HPDE6-E6E7 (cell line): ENCODE results near the gene FCHO1.

Experiments used
- DNase-seq: peaks from one replicate; pipeline ENCODE4 v3.0.0; 2011; ENCODE audit warnings: missing footprints; ENCODE audit errors: extremely low spot score

Gene FCHO1

DNA sequence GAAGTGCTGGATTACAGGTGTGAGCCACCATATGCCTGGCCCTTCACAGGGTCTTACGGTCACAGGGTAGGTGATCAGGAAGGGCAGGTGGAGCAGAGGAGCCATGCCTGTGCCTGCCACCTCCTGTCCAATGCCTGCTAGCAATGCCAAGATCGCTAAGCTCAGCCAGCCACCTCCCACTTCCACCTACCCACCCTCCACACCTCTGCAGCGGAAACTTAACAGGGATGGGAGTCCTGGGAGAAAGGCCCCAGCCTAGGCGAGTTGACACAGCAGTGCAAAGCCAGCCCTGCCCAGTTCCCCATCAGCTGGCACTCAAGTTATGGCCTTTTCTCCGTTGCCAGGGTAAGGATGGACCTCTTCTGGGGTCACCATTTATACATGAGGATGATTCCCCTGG is 15.9 kb upstream of the FCHO1 start:
- no peak for DNase-seq

DNA sequence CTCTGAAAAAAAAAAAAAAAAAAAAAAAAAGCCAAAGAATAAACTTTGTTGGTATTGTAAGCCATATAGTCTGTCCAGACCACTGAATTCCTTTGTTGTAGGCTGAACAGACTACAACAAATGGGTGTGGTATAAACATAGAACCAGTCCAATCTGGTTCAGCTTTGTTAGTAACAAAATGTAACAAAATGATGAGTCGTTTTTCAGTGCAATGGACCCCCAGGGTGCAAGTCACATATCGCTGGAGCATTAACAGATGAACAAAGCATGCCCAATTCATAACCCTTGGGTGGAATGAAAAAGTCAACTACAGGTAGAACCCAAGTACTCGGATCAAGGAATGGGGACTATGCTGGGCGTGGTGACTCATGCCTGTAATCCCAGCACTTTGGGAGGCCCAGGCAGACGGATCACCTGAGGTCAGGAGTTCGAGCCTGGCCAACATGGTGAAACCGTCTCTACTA is 13.6 kb upstream of the FCHO1 start:
- DNase-seq, result no peak

DNA sequence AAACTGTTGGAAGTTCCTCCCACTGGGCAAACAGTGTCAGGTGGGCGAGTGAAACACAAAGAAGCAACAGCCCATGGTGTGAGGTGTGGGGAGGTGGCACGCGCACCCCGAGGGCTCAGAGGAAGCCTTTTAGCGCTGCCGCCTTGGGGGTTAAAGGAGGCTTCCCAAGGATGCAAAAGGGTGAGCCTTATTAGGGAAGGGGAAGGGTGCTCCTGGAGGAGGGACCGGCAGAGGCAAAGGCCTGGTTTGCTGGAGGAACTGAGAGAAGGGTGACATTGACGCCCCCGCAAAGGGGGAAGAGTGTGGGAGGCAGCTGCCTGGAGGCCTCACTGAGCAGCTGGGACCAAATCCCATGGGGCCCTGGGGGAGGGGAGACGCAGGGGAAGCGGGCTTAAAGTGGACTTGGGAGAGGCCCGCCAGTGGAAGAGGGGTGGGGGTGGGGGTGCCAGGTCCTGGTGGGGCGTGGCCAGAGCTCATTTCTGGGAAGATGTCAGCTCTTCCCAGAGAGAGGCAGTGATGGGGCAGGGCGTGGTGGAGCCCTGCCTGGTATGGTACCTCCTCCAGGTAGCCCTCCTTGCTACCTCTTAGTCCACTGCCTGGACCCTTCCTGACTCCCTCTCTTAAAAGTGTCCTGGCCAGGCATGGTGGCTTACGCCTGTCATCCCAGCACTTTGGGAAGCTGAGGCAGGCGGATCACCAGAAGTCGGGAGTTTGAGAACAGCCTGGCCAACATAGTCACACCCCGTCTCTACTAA is 12.0 kb upstream of the FCHO1 start:
- DNase-seq, result no peak

DNA sequence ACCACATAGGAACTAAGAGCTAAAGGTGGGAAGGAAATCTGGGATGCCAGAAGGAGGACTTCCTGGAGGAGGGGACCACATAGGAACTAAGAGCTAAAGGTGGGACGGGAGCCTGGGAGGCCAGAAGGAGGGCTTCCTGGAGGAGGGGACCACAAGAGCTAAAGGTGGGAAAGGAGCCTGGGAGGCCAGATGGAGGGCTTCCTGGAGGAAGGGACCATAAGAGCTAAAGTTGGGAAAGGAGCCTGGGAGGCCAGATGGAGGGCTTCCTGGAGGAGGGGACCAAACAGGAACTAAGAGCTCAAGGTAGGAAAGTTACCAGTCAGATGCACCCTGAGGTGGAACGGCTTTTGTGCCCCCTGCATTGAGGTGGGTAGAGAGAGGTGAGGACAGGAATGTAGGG is 9.8 kb upstream of the FCHO1 start:
- no peak for DNase-seq

DNA sequence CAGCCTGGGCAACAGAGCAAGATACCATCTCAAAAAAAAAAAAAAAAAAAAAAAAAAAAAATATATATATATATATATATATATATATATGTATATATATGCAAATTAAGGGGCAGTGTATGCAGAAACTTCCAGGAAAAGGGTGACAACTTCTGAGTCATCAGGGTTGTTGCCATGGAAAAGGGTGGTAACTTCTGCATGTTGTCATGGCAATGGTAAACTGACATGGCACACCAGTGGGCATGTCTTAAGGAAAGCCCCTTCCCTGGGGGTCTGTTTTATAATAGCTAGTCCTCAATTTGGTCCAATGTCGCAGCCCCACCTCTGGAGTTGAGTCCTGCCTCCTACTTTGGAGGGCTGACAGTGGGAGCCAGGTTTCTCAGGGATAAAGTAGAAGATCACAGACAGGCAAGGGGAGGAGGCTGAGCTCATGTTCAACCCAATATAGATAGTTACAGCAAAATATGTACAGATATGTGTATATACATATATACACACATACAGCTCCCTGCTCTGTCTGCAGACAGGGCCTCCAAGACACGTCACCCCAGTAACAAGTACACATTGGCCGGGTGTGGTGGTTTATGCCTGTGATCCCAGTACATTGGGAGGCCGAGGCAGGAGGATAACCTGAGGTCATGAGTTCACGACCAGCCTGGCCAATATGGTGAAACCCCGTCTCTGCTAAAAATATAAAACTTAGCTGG is 7.2 kb upstream of the FCHO1 start:
- no peak for DNase-seq

DNA sequence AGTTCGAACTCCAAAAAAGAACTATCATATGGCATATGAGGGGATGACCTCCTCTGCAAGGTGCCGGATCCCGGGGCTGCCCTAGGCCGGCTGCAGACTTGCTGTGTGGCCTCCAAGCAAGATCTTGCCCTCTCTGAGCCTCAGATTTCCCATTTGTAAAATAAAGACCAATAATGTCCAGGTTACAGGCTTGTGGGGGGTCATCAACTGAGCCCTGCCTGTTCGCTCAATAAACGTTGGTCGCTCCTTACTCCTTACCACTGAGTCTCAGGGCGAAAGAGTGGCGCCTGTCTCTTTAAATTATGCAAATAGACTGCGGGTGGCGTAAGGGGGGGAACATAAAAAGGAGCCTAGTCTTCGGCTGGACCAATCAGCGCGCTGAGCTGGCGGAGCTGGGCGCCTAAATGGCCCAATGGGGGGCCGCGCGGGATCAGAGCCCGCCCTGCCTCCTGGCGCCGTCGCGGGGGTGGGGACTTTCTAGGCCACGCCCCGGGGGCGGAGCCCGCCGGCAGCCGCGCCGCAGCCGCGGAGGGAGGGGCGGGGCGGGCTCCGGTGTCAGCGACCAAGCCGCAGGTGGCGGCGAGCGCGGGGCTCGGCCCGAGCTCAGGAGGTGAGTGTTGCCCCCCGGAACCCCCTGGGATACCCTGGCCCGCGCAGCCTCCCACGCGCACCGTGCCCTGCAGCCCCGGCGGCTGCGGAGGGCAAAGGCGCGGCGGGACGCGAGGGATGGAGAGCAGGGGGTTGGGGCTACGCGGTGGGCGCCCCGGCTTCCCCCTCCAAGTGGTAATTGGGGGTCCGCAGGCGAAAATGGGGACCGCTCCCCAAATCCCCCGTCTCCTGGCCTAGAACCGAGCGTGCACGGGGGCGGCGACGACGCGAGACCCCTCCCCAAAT is 3.8 kb upstream of the FCHO1 start:
- DNase-seq, result peak; percentile 96

DNA sequence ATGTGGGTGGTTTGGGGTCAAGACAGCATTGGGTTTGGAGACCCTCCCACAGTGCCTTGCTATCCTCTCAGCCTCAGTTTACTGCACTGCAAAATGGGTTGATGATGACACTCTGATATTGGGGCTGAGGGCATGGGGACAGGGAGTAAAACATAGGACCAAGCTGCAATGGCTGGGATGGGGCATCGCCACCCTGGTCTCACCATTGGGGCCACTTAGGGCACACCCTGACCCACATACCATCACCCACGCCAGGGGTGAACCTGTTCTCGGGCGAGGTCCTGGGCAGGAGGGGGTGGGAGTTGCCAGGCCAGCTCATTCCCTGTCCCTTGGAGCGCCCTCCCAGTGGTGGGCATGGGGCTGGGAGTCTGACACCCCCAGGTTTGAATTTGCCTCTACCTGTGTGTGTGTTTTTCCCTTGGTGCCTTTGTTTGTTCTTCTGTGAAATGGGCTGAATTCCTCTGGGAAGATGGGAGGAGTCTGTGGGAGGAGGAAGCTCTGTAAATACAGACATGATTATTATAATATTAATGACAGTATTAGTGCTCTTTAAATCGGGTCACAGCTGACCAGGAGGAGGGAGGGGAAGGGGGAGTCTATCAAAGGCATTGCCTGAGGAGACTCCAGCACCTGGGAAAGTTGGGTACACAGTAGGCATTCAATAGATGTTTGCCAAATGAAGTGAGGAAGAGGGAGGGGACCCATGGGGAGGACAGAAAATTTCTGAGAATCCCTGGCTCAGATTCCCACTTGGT is 2.2 kb upstream of the FCHO1 start:
- DNase-seq, result no peak

DNA sequence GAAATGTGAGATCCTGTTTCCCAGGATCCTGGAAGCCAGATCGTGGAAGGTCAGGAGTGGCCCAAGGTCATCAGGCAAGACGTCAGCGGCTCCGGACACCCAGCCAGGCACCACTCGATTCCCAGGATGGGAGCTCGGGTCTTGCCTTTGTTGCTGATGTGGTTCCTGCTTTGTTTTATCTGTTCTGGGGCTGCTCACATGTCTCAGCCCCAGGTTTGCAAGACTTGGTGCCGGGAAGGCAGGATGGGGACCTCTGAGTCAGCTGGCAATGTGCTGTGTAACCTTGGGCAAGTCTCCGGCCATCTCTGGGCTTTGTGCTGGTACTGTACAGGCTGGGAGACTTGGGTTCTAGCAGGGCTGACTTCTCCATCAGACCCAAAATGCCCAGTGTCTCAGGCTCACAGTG is 1.4 kb upstream of the FCHO1 start:
- DNase-seq, result no peak

DNA sequence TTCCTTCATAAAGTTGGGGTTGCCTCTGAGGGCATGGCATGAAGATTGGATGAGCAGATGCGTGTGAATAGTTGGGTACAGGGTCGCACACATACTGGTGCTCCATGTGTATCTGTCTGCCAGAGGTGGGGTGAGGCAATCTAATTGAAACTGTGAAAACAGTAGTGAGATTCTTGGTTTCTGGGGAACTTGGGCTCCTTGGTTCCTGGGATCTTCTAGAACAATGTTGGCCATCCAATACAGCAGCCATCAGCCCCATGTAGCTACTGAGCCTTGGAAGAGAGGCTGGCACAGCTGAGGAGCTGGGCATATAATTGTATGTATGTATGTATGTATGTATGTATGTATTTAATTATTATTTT is 616 bp downstream of the FCHO1 start:
- no peak for DNase-seq

DNA sequence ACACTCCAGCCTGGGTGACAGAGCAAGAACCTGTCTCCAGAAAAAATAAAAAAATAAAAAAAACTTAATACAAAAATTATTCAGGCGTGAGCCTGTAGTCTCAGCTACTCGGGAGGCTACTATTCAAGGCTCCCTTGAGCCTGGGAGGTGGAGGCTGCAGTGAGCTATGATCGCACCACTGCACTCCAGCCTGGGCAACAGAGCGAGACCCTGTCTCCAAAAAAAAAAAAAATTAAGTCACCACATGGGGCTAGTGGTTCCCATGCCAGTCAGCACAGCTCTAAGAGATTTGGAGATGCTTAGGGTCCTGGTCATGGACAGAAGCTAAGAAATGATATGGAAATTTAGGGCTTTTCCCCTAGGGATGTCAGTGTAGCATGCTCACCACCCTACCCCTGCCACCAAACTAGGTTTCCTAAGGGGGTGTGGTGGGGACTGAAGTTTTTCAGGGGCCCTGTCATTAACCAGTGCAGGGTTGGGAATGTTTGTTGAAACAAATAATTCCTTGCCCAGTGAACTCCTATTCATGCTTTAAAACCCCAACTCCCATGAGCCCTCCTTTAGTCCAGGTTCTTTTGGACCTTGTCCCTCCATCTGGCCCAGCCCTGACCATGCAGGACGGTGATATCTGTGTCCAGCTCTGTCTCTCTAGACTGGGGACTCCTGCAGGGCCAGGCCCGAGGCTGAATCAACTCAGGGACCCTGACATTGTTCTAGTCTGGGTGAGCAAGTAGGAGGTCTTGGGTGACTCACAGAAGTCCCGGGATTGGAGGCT is 1.8 kb downstream of the FCHO1 start:
- DNase-seq, result no peak

DNA sequence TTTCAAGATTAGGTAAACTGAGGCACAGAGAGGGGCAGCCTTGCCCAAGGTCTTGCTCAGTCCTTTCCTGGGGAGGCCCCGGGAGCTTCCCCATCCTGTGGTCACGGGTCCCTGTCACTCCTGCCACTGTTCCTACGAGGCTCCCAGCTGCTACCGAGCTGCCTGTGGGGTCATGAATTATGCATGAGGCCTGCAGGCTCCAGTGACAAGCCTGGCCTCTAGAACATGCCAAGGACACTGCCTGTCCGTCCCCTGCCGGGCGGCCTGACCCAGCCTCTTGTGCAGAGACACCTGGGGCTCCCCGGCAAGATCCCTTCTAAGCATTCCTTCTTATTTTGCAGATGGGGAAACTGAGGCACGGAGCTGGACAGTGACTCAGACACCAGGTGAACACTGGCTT is 2.7 kb downstream of the FCHO1 start:
- no peak for DNase-seq

DNA sequence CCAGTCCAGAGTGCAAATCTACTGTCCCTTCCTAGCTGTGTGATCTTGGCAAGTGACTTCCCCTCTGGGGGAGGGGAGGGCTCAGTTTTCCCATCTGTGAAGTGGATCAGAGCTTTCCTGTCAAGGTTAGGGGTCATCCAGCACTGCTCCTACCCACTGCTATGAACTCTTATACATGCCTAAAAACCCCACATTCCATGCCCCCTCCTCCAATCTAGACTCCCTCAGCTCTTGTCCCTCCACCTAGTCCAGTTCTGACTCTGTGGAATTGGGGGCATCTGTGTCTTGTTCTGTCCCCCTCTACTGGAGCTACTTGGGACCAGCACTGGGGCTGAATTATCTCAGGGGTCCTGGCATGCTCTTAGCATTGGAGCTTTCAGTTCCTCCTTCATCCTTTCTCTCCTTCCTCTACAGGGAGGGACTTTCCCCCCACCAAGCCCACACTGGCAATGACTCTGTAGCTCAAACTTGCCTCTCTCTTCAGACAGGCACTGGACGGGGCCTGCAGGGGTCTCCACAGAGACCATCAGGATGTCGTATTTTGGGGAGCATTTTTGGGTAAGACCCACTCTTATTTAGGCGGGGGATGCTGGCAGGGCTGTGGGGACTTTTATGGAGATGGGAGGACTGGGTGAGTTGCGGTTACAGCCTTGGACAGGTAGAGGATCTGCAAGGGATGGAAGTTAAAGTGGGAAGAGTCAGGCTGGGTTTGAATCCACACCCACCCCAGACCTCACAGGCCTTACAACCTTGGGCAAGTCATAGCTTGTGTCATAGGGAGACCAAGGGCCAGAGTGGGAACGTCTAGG is 3.6 kb downstream of the FCHO1 start:
- no peak for DNase-seq

DNA sequence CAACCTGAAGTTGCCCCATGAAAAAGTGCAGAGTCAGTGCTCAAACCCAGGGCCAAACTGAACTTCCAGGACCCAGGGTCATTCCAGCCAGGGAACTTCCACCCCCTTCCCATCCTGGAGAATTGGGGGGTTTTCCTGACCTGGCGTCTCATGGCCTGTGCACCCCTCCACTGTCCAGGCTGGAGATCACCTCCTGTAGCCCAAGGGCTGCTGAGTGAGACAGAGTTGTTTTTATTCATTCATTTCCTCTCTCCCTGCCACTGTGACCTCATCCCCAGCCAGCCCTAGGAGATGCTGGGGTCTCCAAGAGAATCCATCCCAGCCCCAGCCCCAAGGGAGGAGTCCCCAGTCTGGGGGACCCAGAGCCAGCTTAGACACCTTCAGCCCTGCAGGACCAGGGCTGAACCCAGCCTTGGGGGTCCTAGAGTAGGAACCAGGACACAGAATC is 4.2 kb downstream of the FCHO1 start:
- no peak for DNase-seq

DNA sequence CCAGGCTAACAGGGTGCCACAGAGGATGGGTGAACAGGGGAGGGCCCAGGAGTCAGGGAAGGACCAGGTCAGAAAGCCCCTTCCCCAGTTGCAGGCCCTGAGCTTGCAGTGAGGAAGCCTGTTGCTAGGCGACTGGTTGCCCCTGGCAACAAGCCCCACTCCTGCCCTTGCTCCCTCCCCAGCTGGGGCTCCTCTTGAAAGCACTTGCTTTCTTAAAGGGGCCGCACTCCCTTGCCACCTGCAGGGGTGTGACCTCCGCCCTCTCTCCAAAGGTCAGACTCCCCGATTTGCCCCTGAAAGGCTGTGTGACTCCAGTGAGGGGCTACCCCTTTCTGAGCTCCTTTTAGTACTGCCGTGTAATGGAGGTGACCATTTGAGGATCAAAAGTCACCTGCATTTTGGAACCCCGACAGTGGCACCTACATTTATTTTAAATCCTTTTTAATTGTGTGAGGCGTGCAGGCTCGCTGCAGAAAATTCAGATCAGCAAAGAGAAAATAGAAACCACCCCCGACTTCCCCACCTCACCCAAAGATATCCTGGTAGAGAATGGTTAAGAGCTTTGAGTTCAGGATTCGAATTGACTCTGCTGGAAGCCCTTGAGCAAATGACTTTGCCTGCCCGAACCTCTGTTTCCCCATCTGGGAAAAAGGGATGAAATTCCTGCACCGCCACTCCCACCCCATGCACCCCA is 4.8 kb downstream of the FCHO1 start:
- DNase-seq, result no peak

DNA sequence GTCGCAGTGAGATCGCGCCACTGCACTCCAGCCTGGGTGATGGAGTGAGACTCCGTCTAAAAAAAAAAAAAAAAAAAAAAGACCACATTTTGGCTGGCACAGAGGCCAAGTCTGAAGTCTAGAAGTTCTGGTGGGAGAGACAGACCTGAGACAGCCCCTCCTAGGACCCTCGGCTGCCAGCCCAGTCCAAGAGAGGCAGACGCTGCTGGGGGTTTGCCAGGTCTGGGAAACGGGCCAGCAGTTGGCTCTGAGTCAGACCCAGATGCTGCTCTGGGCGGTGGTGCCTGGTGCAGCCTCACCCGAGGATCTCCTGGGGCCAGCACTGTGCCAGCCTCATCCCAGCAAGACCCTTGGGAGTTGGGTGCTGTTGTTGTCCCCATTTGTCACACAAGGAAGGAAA is 5.8 kb downstream of the FCHO1 start:
- peak; percentile 68 for DNase-seq

DNA sequence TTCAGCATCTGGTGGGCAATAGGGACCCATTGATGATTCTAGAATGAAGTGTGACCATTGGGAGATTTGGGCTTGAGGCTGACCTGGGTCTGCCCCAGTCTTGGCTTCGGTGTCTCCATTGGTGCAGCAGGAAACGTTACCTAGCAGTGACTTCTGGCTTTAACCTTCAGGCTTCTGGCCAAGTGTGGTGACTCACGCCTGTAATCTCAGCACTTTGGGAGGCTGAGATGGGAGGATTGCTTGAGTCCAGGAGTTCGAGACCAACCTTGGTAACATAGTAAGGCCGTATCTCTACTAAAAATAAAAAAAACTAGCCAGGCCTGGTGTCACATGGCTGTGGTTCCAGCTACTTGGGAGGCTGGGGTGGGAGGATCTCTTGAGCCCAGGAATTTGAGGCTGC is 7.2 kb downstream of the FCHO1 start:
- no peak for DNase-seq

DNA sequence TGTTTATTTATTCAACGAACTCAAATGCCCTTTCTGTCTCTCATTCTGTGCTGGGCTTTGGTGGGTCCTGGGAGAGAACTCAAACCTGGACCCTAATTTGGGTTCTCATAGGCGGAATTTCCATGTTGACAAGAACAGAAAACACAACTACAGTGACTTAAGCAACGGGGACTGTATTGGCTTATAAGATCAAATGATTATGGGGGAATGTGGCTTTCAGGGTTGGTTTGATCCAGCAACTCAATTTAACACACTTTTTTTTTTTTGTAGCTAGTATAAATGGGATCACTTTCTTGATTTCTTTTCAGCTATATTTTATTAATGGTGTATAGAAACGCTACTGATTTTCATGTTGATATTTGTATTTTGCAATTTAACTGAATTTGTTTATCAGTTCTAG is 9.9 kb downstream of the FCHO1 start:
- DNase-seq, result no peak

DNA sequence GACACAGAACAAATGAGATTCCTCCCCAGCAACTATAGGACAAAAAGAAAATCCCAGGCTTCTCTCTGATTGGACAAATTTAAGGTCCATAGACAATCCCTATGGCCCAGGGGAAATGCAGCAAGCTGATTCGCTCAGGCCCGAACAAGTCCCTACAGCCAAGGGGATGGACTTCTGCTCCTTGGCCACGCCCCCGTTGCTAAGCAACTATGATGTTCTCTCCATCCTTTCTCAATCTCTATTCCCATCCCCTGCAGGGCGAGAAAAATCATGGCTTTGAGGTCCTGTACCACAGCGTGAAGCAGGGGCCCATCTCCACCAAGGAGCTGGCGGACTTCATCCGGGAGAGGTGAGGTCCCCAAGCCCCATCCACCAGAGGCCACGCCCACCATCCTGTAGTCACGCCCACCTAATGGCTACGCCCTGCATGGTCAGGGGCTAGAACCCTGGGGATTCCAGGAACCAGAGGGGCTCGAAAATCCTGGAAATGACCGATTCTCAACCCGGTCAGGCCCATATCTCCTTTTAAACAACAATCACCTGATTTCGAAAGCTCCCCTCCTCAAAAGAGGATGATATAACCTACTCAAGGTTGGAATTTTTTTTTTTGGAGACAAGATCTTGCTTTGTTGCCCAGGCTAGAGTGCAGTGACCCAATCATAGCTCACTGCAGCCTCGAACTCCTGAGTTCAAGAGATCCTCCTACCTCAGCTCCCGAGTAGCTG is 11.4 kb downstream of the FCHO1 start:
- DNase-seq, result no peak

DNA sequence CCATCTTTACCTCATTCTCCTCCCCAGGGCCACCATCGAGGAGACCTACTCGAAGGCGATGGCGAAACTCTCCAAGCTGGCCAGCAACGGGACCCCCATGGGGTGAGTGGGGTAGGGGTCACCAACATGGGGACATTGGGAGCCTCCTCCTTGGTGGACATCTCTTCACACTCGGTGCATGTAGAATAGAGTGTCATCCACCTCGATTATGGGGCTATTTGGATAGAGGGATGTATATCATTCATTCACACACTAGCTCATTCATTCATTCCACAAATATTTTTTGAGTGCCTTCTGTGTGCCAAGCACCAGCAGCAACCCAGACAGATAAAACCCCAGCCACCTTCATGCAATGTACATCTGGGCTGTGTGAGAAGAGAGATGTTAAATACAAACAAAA is 13.1 kb downstream of the FCHO1 start:
- no peak for DNase-seq
